ENCODE results near the gene LMO7. TPM values are rescaled to one million over a fixed set of nuclear protein-coding genes. Genes with fewer than 3 reads are reported as not detected.

The LMO7 gene
- total and polyA plus RNA-seq, 4 donors, result 75.9 to 679 (median 214) TPM

DNA sequence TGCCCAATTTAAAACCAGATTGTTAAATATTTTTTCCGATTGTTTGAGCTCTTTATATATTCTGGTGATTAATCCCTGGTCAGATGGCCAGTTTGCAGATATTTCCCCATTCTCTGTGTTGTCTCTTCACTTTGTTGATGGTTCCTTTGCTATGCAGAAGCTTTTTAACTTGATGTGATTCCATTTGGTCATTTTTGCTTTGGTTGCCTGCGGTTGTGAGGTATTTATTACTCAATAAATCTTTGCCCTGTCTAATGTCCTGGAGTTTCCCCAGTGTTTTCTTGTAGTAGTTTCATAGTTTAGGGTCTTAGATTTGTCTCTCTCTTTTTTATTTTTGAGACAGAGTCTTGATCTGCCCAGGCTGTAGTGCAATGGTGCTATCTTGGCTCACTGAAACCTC lies 23.8 kb upstream of the LMO7 start:
- ATAC-seq (ENCODE audit: insufficient read depth, low FRiP score) (no peak), DNase-seq (no peak)
- H3K4me3 ChIP-seq, result no peak overlapping the region
- no peaks in the 10 kb centered on the region for H3K9me3 ChIP-seq (ENCODE audit: control insufficient read depth in 4 of 4, insufficient read depth in 3 of 4, low read length in 3 of 4)
- H3K36me3 ChIP-seq (ENCODE audit: control insufficient read depth in 4 of 4, insufficient read depth in 4 of 4, low read length in 4 of 4), result no peaks in the 10 kb centered on the region
- no peaks in the 10 kb centered on the region for H3K27me3 ChIP-seq (ENCODE audit: control insufficient read depth in 3 of 3, insufficient read depth in 3 of 3, low read length in 2 of 3)
- 91 to 92% methylated on average over 2 of the region's 2 CpGs for WGBS, 2 donors
- H3K4me1 ChIP-seq (ENCODE audit: control insufficient read depth in 5 of 5, insufficient read depth in 5 of 5, low read length in 5 of 5), result no peaks in the 10 kb centered on the region
- TF ChIP-seq CTCF (IDR thresholded peaks at IDR 0.05; ENCODE audit: control extremely low read depth, extremely low read depth), result no peak
- H3K9ac ChIP-seq (ENCODE audit: insufficient read depth in 1 of 2, low read length in 2 of 2), result no peak overlapping the region
- no peak overlapping the region for H3K27ac ChIP-seq (ENCODE audit: low read depth in 1 of 2, low read length in 1 of 2)

- Histone ChIP-seq H3K9ac (ENCODE audit: insufficient read depth in 1 of 2, low read length in 2 of 2) (no peak overlapping the region), H3K27ac (ENCODE audit: low read depth in 1 of 2, low read length in 1 of 2) (no peak overlapping the region), H3K36me3 (ENCODE audit: control insufficient read depth in 4 of 4, insufficient read depth in 4 of 4, low read length in 4 of 4) (no peaks in the 10 kb centered on the region), H3K9me3 (ENCODE audit: control insufficient read depth in 4 of 4, insufficient read depth in 3 of 4, low read length in 3 of 4) (no peaks in the 10 kb centered on the region), H3K4me1 (ENCODE audit: control insufficient read depth in 5 of 5, insufficient read depth in 5 of 5, low read length in 5 of 5) (no peaks in the 10 kb centered on the region), H3K4me3 (no peak overlapping the region), H3K27me3 (ENCODE audit: control insufficient read depth in 3 of 3, insufficient read depth in 3 of 3, low read length in 2 of 3) (no peaks in the 10 kb centered on the region)
- no peak for TF ChIP-seq CTCF (IDR thresholded peaks at IDR 0.05; ENCODE audit: control extremely low read depth, extremely low read depth)
- DNase-seq (no peak), ATAC-seq (ENCODE audit: insufficient read depth, low FRiP score) (no peak)
- WGBS, 2 donors, result 97 to 100% methylated on average over 1 of the region's 1 CpG
Measured at GRCh38 chr13:75617230-75617629, 18.9 kb upstream of the LMO7 start.

DNA sequence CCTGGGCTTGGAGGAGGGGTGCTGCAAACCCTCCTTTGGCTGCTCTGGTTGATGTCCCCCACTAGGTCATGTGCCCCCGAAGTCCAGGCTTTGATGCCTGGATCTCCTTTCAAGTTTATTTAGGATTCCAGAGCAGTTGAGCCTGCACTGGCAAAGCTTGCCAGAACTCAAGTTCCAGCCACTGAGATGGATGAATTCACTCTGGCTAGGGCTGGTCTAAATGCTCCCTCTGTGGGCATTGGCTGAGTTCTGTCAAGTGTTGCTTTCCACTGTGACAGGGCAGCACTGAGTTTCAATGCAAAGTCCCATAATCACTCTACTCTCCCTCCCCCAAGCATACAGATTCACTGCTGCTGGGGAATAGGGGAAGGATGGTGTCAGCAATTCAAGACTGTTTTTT lies 17.8 kb upstream of the LMO7 start:
- WGBS, 2 donors, result 0 to 41% methylated on average over 1 of the region's 1 CpG
- no peaks in the 10 kb centered on the region for H3K4me1 ChIP-seq (ENCODE audit: control insufficient read depth in 5 of 5, insufficient read depth in 5 of 5, low read length in 5 of 5)
- H3K9ac ChIP-seq (ENCODE audit: insufficient read depth in 1 of 2, low read length in 2 of 2), result no peak overlapping the region
- H3K27ac ChIP-seq (ENCODE audit: low read depth in 1 of 2, low read length in 1 of 2), result no peak overlapping the region
- no peak for ATAC-seq (ENCODE audit: insufficient read depth, low FRiP score)
- no peak for DNase-seq
- H3K36me3 ChIP-seq (ENCODE audit: control insufficient read depth in 4 of 4, insufficient read depth in 4 of 4, low read length in 4 of 4), result no peaks in the 10 kb centered on the region
- H3K9me3 ChIP-seq (ENCODE audit: control insufficient read depth in 4 of 4, insufficient read depth in 3 of 4, low read length in 3 of 4), result no peaks in the 10 kb centered on the region
- H3K4me3 ChIP-seq, result no peak overlapping the region
- no peak for TF ChIP-seq CTCF (IDR thresholded peaks at IDR 0.05; ENCODE audit: control extremely low read depth, extremely low read depth)
- no peaks in the 10 kb centered on the region for H3K27me3 ChIP-seq (ENCODE audit: control insufficient read depth in 3 of 3, insufficient read depth in 3 of 3, low read length in 2 of 3)

DNA sequence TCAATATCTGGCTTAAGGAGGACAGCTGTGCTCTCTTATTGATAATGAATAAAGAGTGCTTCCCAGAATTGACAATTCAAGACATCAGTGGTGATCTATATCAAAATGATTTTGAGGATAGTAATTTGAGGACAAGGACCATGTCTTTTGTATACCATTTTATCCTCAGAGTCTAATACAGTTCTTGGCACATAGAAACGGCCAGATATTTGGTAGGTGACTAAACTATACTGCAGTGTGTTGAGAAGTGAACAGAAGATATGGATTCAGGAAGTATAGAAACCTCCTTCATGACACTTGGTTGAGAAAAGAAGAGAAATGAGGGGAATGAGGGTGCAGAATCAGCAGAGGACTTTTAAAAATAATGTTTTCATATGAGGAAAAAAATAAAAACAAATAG lies 16.1 kb upstream of the LMO7 start:
- WGBS, 2 donors, result 81 to 90% methylated on average over 1 of the region's 1 CpG
- Histone ChIP-seq H3K27me3 (ENCODE audit: control insufficient read depth in 3 of 3, insufficient read depth in 3 of 3, low read length in 2 of 3) (no peaks in the 10 kb centered on the region), H3K36me3 (ENCODE audit: control insufficient read depth in 4 of 4, insufficient read depth in 4 of 4, low read length in 4 of 4) (no peaks in the 10 kb centered on the region), H3K4me3 (no peak overlapping the region), H3K27ac (ENCODE audit: low read depth in 1 of 2, low read length in 1 of 2) (no peak overlapping the region), H3K9me3 (ENCODE audit: control insufficient read depth in 4 of 4, insufficient read depth in 3 of 4, low read length in 3 of 4) (no peaks in the 10 kb centered on the region), H3K9ac (ENCODE audit: insufficient read depth in 1 of 2, low read length in 2 of 2) (no peak overlapping the region), H3K4me1 (ENCODE audit: control insufficient read depth in 5 of 5, insufficient read depth in 5 of 5, low read length in 5 of 5) (no peaks in the 10 kb centered on the region)
- ATAC-seq (ENCODE audit: insufficient read depth, low FRiP score), result no peak
- no peak for TF ChIP-seq CTCF (IDR thresholded peaks at IDR 0.05; ENCODE audit: control extremely low read depth, extremely low read depth)
- DNase-seq, result no peak

Measured in lung (tissue), 12 donors.